ENCODE measurements around the gene ILKAP. TPM values are rescaled to one million over a fixed set of nuclear protein-coding genes. Genes with fewer than 3 reads are reported as not detected.

ILKAP gene
- total RNA-seq, 1 experiment from 2014 or later: 41.5 TPM

DNA sequence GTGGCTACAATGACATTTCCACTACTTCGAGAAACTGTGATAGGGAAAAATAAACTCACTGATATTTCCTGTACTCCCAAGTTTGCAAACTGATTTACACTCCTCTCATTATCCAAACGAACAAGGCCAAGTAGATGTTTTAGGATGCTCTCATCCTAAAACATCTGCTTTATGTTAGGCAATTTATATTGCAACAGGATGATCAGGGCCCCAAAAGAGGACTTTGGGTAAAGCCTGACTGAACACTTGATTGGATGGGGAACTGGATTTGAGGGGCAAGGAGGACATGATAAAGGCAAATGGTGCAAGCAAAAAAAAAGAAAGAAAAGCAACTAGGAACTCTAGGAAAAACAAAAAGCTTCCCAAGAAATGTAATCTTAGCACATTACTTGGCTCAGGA is 38.5 kb upstream of the ILKAP start:
- no peak overlapping the region for H3K56ac ChIP-seq (ENCODE audit: insufficient read length, low read depth, low read length)
- no peak overlapping the region for H3T11ph ChIP-seq (ENCODE audit: low read length)
- Mint-ChIP-seq H3K36me3 (ENCODE audit: insufficient read depth in 1 of 3, low read depth in 3 of 3) (peaks cover 11 to 14% (median 14%) of the 10 kb centered on the region in 3 experiments), H3K4me3 (peak overlapping the region; percentile 50 to 58; a peak in 3 of 5 replicates), H3K27me3 (ENCODE audit: low read depth) (peaks cover 33% of the 10 kb centered on the region), H3K27ac (no peak overlapping the region), H3K4me1 (peaks cover 12 to 18% of the 10 kb centered on the region in 2 experiments), H3K9me3 (peaks cover 2 to 3% of the 10 kb centered on the region in 2 experiments; a peak in 3 of 5 replicates)
- H3K9me3 ChIP-seq (ENCODE audit: control insufficient read depth, low read depth, low read length): no peaks in the 10 kb centered on the region
- no peak overlapping the region for H2BK5ac ChIP-seq (ENCODE audit: insufficient read length, low read length)
- H3K4me1 ChIP-seq (ENCODE audit: insufficient read depth, low read length): peaks cover 3% of the 10 kb centered on the region; the same call in 1 of the 2 replicates
- WGBS (ENCODE audit: extremely low coverage, insufficient read length, low lambda C conversion rate): no CpG with 5 or more reads among the region's 2 CpGs
- H3K79me2 ChIP-seq (ENCODE audit: insufficient read depth, low read length): no peaks in the 10 kb centered on the region; the same call in 1 of the 2 replicates
- H2BK12ac ChIP-seq (ENCODE audit: insufficient read length, low read depth, low read length): no peak overlapping the region
- H3K79me1 ChIP-seq (ENCODE audit: insufficient read depth, low read depth, low read length, poor library complexity, severe bottlenecking): no peaks in the 10 kb centered on the region
- TF ChIP-seq, protein P1, sequence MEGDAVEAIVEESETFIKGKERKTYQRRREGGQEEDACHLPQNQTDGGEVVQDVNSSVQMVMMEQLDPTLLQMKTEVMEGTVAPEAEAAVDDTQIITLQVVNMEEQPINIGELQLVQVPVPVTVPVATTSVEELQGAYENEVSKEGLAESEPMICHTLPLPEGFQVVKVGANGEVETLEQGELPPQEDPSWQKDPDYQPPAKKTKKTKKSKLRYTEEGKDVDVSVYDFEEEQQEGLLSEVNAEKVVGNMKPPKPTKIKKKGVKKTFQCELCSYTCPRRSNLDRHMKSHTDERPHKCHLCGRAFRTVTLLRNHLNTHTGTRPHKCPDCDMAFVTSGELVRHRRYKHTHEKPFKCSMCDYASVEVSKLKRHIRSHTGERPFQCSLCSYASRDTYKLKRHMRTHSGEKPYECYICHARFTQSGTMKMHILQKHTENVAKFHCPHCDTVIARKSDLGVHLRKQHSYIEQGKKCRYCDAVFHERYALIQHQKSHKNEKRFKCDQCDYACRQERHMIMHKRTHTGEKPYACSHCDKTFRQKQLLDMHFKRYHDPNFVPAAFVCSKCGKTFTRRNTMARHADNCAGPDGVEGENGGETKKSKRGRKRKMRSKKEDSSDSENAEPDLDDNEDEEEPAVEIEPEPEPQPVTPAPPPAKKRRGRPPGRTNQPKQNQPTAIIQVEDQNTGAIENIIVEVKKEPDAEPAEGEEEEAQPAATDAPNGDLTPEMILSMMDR (conservative IDR thresholded peaks at IDR 0.05): no peak
- H4K8ac ChIP-seq (replicated peaks; ENCODE audit: insufficient read length, low read depth, low read length): no peak overlapping the region
- H2BK120ac ChIP-seq (ENCODE audit: low read depth, low read length, poor library complexity, severe bottlenecking): no peak overlapping the region
- no peak overlapping the region for H3K4me2 ChIP-seq (ENCODE audit: insufficient read depth, insufficient read length, low read length)
- no peak overlapping the region for H2AFZ ChIP-seq (ENCODE audit: low read length)
- no peaks in the 10 kb centered on the region for H4K20me1 ChIP-seq (ENCODE audit: control insufficient read depth, insufficient read depth, insufficient read length)
- no peak overlapping the region for H4K91ac ChIP-seq (ENCODE audit: insufficient read length, low read depth, low read length)
- no peak overlapping the region for H3K27ac ChIP-seq (ENCODE audit: insufficient read length, low read depth, low read length)
- no peak overlapping the region for H3K23ac ChIP-seq (ENCODE audit: insufficient read length, low read depth, low read length)
- peaks cover 7% of the 10 kb centered on the region; the same call in 1 of the 2 replicates for H3K27me3 ChIP-seq (ENCODE audit: insufficient read depth, low read length)
- no peak overlapping the region for H3K9ac ChIP-seq (ENCODE audit: extremely low read depth, insufficient read length, low read length)
- H2BK20ac ChIP-seq (ENCODE audit: low read depth, low read length, poor library complexity, severe bottlenecking): no peak overlapping the region
- no peak overlapping the region for H2AK5ac ChIP-seq (ENCODE audit: insufficient read length, low read length)
- H4K5ac ChIP-seq (ENCODE audit: insufficient read length, low read depth, low read length): no peak overlapping the region
- H3K23me2 ChIP-seq (ENCODE audit: insufficient read length, low read depth, low read length, poor library complexity, severe bottlenecking): peaks cover 4% of the 10 kb centered on the region
- H3K18ac ChIP-seq (ENCODE audit: insufficient read length, low read depth, low read length): no peak overlapping the region
- no peak for DNase-seq
- H3K4ac ChIP-seq (ENCODE audit: low read depth, low read length): no peak overlapping the region
- no peak overlapping the region for H3K14ac ChIP-seq (ENCODE audit: insufficient read depth, low read length)
- H2BK15ac ChIP-seq (ENCODE audit: low read depth, low read length): no peak overlapping the region

Measured in H9 (cell line).